ENCODE results near the gene TUFT1. TPM values are rescaled to one million over a fixed set of nuclear protein-coding genes. Genes with fewer than 3 reads are reported as not detected.
A peak's percentile ranks its signal among the peaks of the same experiment; 100 is the strongest.

TUFT1 gene
- total RNA-seq, 1 experiment from 2014 or later: 12.3 TPM

- ATAC-seq (no peak), DNase-seq (ENCODE audit: low read depth, low spot score) (no peak)
- RAD21 ChIA-PET (ENCODE audit: low non-redundant PET in 1 of 2, low total read pairs in 2 of 2, uncharacterized antibody in 2 of 2, unreplicated experiment in 2 of 2): no interaction called here
- Histone ChIP-seq H3K9ac (ENCODE audit: low read length) (no peak overlapping the region), H3K4me3 (replicated peaks in 1 of 2; ENCODE audit: low read depth in 1 of 2, low read length in 2 of 2) (no peak overlapping the region), H3K4me1 (ENCODE audit: control insufficient read depth in 1 of 2, insufficient read depth in 2 of 2, low read length in 2 of 2) (peaks cover 15 to 23% of the 10 kb centered on the region in 2 experiments), H3K79me2 (ENCODE audit: insufficient read depth, low read length) (no peaks in the 10 kb centered on the region), H3K4me2 (ENCODE audit: low read length) (no peak overlapping the region), H4K20me1 (ENCODE audit: insufficient read depth) (no peaks in the 10 kb centered on the region), H3K36me3 (ENCODE audit: control insufficient read depth in 1 of 2, insufficient read depth in 2 of 2, low read length in 2 of 2) (0 out of 4 replicates have a peak, but pooled peaks cover 0 to 3% of the 10 kb centered on the region in 2 experiments), H2AFZ (ENCODE audit: low read depth, low read length, poor library complexity, severe bottlenecking) (no peak overlapping the region), H3K27me3 (ENCODE audit: insufficient read depth, low read length) (no peaks in the 10 kb centered on the region), H3K9me2 (ENCODE audit: insufficient read depth) (no peaks in the 10 kb centered on the region), H3K9me3 (ENCODE audit: control insufficient read depth in 1 of 2, insufficient read depth in 1 of 2, low read depth in 1 of 2, low read length in 2 of 2) (no peaks in the 10 kb centered on the region), H3K27ac (ENCODE audit: low read depth, low read length) (no peak overlapping the region)
- intact Hi-C loops (cut with micrococcal nuclease): no loop called here
- no TSS peak for BruUV-seq (replicated peaks)
- POLR2A ChIA-PET: interaction anchor here (1.3 kb wide), 1 partner anchor 14 kb away, joined by 3 read pairs; no protein-coding TSS in a partner anchor
- TF ChIP-seq SP1 (IDR thresholded peaks at IDR 0.05; ENCODE audit: low read depth): no peak
- no peak for TF ChIP-seq EGR1 (IDR thresholded peaks at IDR 0.05; ENCODE audit: low read depth)
- no peak for TF ChIP-seq EZH2phosphoT487 (IDR thresholded peaks at IDR 0.05; ENCODE audit: borderline replicate concordance)
- no peak for TF ChIP-seq POLR2A (IDR thresholded peaks at IDR 0.05; ENCODE audit: borderline replicate concordance, extremely low read depth, insufficient read depth, insufficient read length)
- TF ChIP-seq ZFX (IDR thresholded peaks at IDR 0.05): no peak
- CTCF ChIA-PET: no interaction called here
Observed at GRCh38 chr1:151584780-151585179, 44.7 kb downstream of the TUFT1 start.

GRCh38 chr1:151585622-151586021 lies 45.5 kb downstream of the TUFT1 start:
- Histone ChIP-seq H3K9ac (ENCODE audit: low read length) (no peak overlapping the region), H3K36me3 (ENCODE audit: control insufficient read depth in 1 of 2, insufficient read depth in 2 of 2, low read length in 2 of 2) (0 out of 4 replicates have a peak, but pooled peaks cover 0 to 3% of the 10 kb centered on the region in 2 experiments), H3K4me2 (ENCODE audit: low read length) (peak overlapping the region; percentile 48), H4K20me1 (ENCODE audit: insufficient read depth) (no peaks in the 10 kb centered on the region), H3K79me2 (ENCODE audit: insufficient read depth, low read length) (no peaks in the 10 kb centered on the region), H3K27ac (ENCODE audit: low read depth, low read length) (peak overlapping the region; percentile 38; the same call in 1 of the 2 replicates), H3K9me3 (ENCODE audit: control insufficient read depth in 1 of 2, insufficient read depth in 1 of 2, low read depth in 1 of 2, low read length in 2 of 2) (no peaks in the 10 kb centered on the region), H3K4me1 (ENCODE audit: control insufficient read depth in 1 of 2, insufficient read depth in 2 of 2, low read length in 2 of 2) (peaks cover 15 to 21% of the 10 kb centered on the region in 2 experiments), H3K27me3 (ENCODE audit: insufficient read depth, low read length) (no peaks in the 10 kb centered on the region), H3K4me3 (replicated peaks in 1 of 2; ENCODE audit: low read depth in 1 of 2, low read length in 2 of 2) (no peak overlapping the region), H3K9me2 (ENCODE audit: insufficient read depth) (no peaks in the 10 kb centered on the region), H2AFZ (ENCODE audit: low read depth, low read length, poor library complexity, severe bottlenecking) (no peak overlapping the region)
- ATAC-seq (peak; percentile 84), DNase-seq (ENCODE audit: low read depth, low spot score) (peak; percentile 37)
- CTCF ChIA-PET: interaction anchor here (1.2 kb wide), 1 partner anchor 9 kb away, joined by 13 read pairs; no protein-coding TSS in a partner anchor
- intact Hi-C loops (cut with micrococcal nuclease): no loop called here
- BruUV-seq (replicated peaks): no TSS peak
- RAD21 ChIA-PET (ENCODE audit: low non-redundant PET in 1 of 2, low total read pairs in 2 of 2, uncharacterized antibody in 2 of 2, unreplicated experiment in 2 of 2): interaction anchor here in 1 of 2 experiments (0.6 kb wide), 1 partner anchor 190 kb away, joined by 3 read pairs; no protein-coding TSS in a partner anchor
- POLR2A ChIA-PET: interaction anchor here (0.7 to 1.3 kb wide), 2 partner anchors 15 to 37 kb away, joined by 3 read pairs; no protein-coding TSS in a partner anchor
- TF ChIP-seq EGR1 (IDR thresholded peaks at IDR 0.05; ENCODE audit: low read depth) (no peak), REST (IDR thresholded peaks at IDR 0.05; ENCODE audit: low read depth) (no peak), ZBTB33 (IDR thresholded peaks at IDR 0.05; ENCODE audit: extremely low read depth, insufficient replicate concordance, low read length) (no peak), POLR2AphosphoS5 (IDR thresholded peaks at IDR 0.05; ENCODE audit: low read depth, low read length) (no peak), EZH2phosphoT487 (IDR thresholded peaks at IDR 0.05; ENCODE audit: borderline replicate concordance) (no peak), RAD21 (IDR thresholded peaks at IDR 0.05; ENCODE audit: low read depth) (0 out of 2 replicates have a peak, but pooled peaks have one; percentile 2), ELF1 (IDR thresholded peaks at IDR 0.05; ENCODE audit: borderline replicate concordance, low read depth) (peak; percentile 59), ZNF274 (IDR thresholded peaks at IDR 0.05; ENCODE audit: low read depth, low read length) (no peak), FOSL1 (IDR thresholded peaks at IDR 0.05; ENCODE audit: low read depth) (peak; percentile 66), MAX (IDR thresholded peaks at IDR 0.05) (no peak), TCF7L2 (IDR thresholded peaks at IDR 0.05; ENCODE audit: borderline replicate concordance, extremely low read depth, insufficient read depth, insufficient read length) (no peak), ZFX (IDR thresholded peaks at IDR 0.05) (no peak), EZH2 (IDR thresholded peaks at IDR 0.05) (no peak)
